ENCODE measurements around the gene NPPA. TPM values are rescaled to one million over a fixed set of nuclear protein-coding genes. Genes with fewer than 3 reads are reported as not detected.

The NPPA gene
- total RNA-seq, 2 experiments from 2014 or later, result not detected

DNA sequence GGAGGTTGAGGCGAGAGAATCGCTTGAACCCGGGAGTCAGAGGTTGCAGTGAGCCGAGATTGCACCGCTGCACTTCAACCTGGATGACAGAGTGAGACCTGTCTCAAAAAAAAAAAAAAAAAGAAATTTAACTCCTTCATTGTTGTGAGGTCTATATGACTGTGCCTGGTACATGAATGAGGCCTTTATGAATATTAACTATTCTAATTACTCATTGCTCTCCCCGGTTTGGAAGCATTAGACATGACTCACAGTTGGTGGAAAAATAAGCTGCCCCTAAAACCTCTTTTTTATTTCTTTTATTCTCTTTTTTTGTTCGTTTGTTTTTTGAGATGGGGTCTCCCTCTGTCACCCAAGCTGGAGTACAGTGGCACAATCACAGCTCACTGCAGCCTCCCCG lies 7.8 kb upstream of the NPPA start:
- DNase-seq (ENCODE audit: low spot score), result no peak
- TF ChIP-seq, protein P1, sequence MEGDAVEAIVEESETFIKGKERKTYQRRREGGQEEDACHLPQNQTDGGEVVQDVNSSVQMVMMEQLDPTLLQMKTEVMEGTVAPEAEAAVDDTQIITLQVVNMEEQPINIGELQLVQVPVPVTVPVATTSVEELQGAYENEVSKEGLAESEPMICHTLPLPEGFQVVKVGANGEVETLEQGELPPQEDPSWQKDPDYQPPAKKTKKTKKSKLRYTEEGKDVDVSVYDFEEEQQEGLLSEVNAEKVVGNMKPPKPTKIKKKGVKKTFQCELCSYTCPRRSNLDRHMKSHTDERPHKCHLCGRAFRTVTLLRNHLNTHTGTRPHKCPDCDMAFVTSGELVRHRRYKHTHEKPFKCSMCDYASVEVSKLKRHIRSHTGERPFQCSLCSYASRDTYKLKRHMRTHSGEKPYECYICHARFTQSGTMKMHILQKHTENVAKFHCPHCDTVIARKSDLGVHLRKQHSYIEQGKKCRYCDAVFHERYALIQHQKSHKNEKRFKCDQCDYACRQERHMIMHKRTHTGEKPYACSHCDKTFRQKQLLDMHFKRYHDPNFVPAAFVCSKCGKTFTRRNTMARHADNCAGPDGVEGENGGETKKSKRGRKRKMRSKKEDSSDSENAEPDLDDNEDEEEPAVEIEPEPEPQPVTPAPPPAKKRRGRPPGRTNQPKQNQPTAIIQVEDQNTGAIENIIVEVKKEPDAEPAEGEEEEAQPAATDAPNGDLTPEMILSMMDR (conservative IDR thresholded peaks at IDR 0.05; ENCODE audit: low read length), result no peak
- TF ChIP-seq EZH2phosphoT487 (IDR thresholded peaks at IDR 0.05; ENCODE audit: borderline replicate concordance, low read depth, low read length), result no peak
- CTCF ChIA-PET (ENCODE audit: unreplicated experiment), result no interaction called here
- no peaks in the 10 kb centered on the region for H3K9me3 ChIP-seq (ENCODE audit: low read length)
- no peak overlapping the region for H3K4me3 ChIP-seq (ENCODE audit: low read depth, low read length, poor library complexity, severe bottlenecking)
- intact Hi-C loops (cut with micrococcal nuclease; ENCODE audit: unreplicated experiment), result no loop called here
- no peak overlapping the region for H3K27ac ChIP-seq (ENCODE audit: low read depth, low read length, poor library complexity, severe bottlenecking)
- H3K79me2 ChIP-seq (ENCODE audit: insufficient read depth, low read depth, low read length), result no peaks in the 10 kb centered on the region
- no peak overlapping the region for H3K4me2 ChIP-seq (ENCODE audit: low read length)
- no TSS peak for BruUV-seq (replicated peaks)
- POLR2A ChIA-PET, result interaction anchor here (0.5 kb wide), 1 partner anchor 48 kb away, joined by 3 read pairs; no protein-coding TSS in a partner anchor
- no peaks in the 10 kb centered on the region for H3K9me2 ChIP-seq (ENCODE audit: insufficient read depth, low read length)
- H3K36me3 ChIP-seq (ENCODE audit: insufficient read depth, low read length), result no peaks in the 10 kb centered on the region
- peaks cover 6% of the 10 kb centered on the region for H3K4me1 ChIP-seq (ENCODE audit: insufficient read depth, low read length, poor library complexity, severe bottlenecking)
- H4K20me1 ChIP-seq (ENCODE audit: insufficient read depth, low read length), result no peaks in the 10 kb centered on the region
- H2AFZ ChIP-seq (ENCODE audit: low read length), result no peak overlapping the region

DNA sequence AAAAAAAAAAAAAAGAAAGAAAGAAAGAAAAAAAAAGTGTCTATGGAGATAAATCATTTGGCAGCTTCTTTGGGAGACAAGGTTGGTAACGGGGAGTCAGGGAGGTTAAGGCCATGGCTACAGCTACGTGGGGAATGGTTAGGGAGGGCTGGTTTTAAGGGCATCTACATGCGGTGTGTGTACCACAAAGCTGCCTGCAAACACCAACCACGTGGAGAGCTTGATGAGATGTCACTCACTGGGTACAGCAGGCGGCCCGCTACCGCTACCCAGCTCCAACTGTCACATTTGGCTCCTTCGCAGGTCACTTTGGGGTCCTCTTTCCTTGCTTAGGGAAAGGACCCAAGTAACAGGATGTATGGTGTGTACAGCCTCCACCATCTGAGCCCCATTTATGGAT lies 6.9 kb upstream of the NPPA start:
- no peak for DNase-seq (ENCODE audit: low spot score)
- Histone ChIP-seq H3K9me3 (ENCODE audit: low read length) (no peaks in the 10 kb centered on the region), H3K4me2 (ENCODE audit: low read length) (no peak overlapping the region), H4K20me1 (ENCODE audit: insufficient read depth, low read length) (no peaks in the 10 kb centered on the region), H3K9me2 (ENCODE audit: insufficient read depth, low read length) (no peaks in the 10 kb centered on the region), H3K27ac (ENCODE audit: low read depth, low read length, poor library complexity, severe bottlenecking) (no peak overlapping the region), H3K4me3 (ENCODE audit: low read depth, low read length, poor library complexity, severe bottlenecking) (no peak overlapping the region), H3K79me2 (ENCODE audit: insufficient read depth, low read depth, low read length) (no peaks in the 10 kb centered on the region), H3K36me3 (ENCODE audit: insufficient read depth, low read length) (no peaks in the 10 kb centered on the region), H2AFZ (ENCODE audit: low read length) (no peak overlapping the region), H3K4me1 (ENCODE audit: insufficient read depth, low read length, poor library complexity, severe bottlenecking) (peaks cover 6% of the 10 kb centered on the region)
- ChIA-PET POLR2A (interaction anchor here (0.7 kb wide), 2 partner anchors 84 to 108 kb away, joined by 3 to 8 read pairs; no protein-coding TSS in a partner anchor), CTCF (ENCODE audit: unreplicated experiment) (no interaction called here)
- intact Hi-C loops (cut with micrococcal nuclease; ENCODE audit: unreplicated experiment), result no loop called here
- BruUV-seq (replicated peaks), result no TSS peak
- TF ChIP-seq, protein P1 (conservative IDR thresholded peaks at IDR 0.05; ENCODE audit: low read length), result no peak
- no peak for TF ChIP-seq EZH2phosphoT487 (IDR thresholded peaks at IDR 0.05; ENCODE audit: borderline replicate concordance, low read depth, low read length)

DNA sequence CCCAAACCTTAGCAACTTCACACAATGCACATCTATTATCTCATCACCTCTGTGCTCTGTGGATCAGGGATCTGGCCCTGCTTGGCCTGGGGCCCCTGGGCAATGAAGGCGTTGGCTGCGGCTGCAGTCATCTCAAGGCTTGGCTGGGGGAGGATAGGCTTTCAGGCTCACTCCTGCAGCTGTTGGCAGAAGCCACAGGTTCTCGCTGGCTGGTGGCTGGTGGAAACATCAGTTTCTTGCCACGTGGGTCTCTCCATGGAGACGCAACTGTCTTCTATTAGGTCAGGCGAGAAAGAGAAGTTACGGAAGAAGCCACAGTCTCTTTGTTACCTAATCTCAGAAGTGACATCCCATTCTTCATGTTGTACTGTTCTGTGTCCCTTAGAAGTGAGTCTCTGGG lies 3.6 kb upstream of the NPPA start:
- no peaks in the 10 kb centered on the region for H4K20me1 ChIP-seq (ENCODE audit: insufficient read depth, low read length)
- ChIA-PET CTCF (ENCODE audit: unreplicated experiment) (no interaction called here), POLR2A (no interaction called here)
- H2AFZ ChIP-seq (ENCODE audit: low read length), result no peak overlapping the region
- BruUV-seq (replicated peaks), result no TSS peak
- H3K4me3 ChIP-seq (ENCODE audit: low read depth, low read length, poor library complexity, severe bottlenecking), result no peak overlapping the region
- no peaks in the 10 kb centered on the region for H3K79me2 ChIP-seq (ENCODE audit: insufficient read depth, low read depth, low read length)
- DNase-seq (ENCODE audit: low spot score), result no peak
- no peaks in the 10 kb centered on the region for H3K9me3 ChIP-seq (ENCODE audit: low read length)
- H3K27ac ChIP-seq (ENCODE audit: low read depth, low read length, poor library complexity, severe bottlenecking), result no peak overlapping the region
- no peaks in the 10 kb centered on the region for H3K9me2 ChIP-seq (ENCODE audit: insufficient read depth, low read length)
- peaks cover 11% of the 10 kb centered on the region for H3K4me1 ChIP-seq (ENCODE audit: insufficient read depth, low read length, poor library complexity, severe bottlenecking)
- intact Hi-C loops (cut with micrococcal nuclease; ENCODE audit: unreplicated experiment), result no loop called here
- no peak for TF ChIP-seq EZH2phosphoT487 (IDR thresholded peaks at IDR 0.05; ENCODE audit: borderline replicate concordance, low read depth, low read length)
- TF ChIP-seq, protein P1 (conservative IDR thresholded peaks at IDR 0.05; ENCODE audit: low read length), result no peak
- peaks cover 7% of the 10 kb centered on the region for H3K36me3 ChIP-seq (ENCODE audit: insufficient read depth, low read length)
- H3K4me2 ChIP-seq (ENCODE audit: low read length), result no peak overlapping the region
